GM21576 (cell line): ENCODE results near the gene MTFR1L.

Experiments used
- ATAC-seq: cut with Tn5 transposase; IDR thresholded peaks from one replicate; pipeline ENCODE4 v1.9.1; 2021; ENCODE audit warnings: mild to moderate bottlenecking, moderate library complexity; ENCODE audit not compliant: unreplicated experiment

The MTFR1L gene

DNA sequence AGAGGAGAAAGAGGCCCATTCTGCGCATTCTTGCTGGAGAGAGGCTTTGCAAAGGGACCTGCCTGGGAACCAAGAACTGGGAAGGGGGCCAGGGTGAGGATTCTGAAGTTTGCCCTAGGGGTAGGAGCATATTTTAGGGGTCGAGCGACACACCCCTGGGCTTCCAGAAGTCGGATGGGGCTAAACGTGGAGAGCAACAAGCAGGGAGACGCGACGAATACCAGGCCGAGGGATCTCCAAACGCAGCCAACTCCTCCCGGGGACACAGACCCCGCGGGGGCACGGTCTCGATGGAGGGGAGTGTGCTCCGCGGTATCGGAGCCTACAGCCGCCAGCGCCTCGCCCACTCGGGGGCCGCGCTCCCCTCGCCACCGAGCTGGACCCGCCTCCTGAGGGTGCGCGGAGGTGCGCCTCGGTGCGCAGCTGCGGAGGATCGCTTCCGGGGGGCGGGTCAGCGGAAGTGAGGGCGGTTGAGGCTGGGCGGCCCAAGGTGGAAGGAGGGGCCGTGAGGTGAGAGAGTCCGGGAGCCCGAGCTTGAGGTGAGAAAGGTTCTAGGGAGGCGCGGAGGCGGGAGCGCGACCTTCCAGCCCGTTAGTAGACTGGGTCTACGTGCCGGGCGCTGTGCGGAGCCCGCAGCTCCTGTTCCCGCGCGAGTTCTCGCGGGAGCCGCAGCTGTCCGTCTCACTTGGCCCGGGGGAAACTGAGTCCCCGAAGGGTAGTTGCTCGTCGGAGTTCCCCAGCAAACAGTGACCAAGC, at the start of gene MTFR1L:
Gene MTFR1L (plus strand): TSS at position 464 of the 756 bp plus-strand sequence. CDS start 3,151 bp downstream, outside the sequence.
- peak; percentile 73 for ATAC-seq

DNA sequence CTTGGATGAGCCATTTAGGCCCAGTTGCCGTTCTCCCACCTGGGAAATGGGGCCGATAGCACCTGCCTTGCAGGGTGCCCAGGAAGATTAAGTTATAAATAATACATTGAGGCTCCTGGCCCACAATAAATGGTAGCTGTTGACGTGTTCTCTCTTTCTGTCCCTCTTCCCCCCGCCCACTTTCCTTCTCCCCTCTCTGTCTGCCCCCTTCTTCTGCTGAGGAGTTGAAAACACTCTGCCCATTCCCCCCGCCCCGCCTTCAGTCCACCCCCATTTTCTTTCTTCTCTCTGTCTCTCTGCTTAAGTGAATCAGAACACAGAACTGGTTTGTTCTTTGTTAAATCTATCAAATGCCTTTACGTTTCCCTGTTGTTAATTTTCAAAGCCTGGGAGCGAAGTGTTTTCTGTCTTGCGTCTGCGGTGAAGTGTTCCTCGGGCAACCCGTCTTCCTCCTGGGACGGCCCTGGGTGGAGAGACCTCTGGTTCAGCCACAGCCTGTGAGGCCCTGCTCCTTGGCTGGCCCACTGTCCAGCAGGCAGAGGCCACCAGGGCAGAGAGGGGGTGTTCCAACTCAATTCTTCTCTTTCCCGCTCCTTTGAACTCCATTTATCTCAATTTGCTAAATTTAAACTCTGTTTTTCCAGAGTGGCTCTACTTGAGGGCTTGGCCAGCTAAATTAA, 49.1 kb upstream of the MTFR1L start:
- ATAC-seq, result no peak

DNA sequence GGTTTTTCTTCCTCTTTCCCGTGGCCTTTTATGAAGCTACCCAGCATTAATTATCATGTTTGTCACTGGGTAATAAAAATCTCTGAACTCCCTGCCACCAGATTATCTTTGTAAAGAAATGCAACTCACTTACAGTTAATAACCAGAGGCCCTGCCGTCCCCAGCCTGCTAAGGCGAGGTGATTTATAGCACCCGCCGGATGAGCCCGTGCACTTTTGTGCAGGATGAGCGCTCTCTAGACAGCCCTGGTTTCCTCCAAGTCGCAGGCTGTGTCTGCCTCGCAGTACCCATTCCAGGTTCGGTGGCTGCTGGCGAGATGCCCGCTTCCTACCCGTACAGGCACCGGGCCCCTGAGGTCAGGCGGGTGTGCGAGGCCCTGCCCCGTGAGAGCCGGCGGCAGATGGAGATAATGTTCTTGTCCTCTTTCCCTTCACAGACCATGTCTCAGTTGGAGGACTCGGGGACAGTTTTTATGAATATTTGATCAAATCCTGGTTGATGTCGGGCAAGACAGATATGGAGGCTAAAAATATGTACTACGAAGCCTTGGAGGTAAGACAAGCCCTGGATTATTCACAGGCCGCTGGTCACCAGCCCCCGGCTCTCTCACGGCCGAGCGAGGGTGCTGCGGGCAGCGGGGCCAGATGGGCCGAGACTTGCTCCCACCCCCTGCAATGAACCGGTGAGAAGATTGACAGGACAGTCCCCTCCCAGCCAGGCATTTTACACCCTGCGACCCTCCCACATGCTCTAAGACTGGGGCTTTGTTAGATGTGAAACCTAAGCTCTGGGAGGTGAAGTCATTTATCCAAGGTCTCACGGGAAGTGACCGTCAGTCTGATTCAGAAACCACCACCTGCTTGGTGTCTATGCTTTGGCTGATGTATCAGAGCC, 48.3 kb upstream of the MTFR1L start:
- ATAC-seq, result no peak

DNA sequence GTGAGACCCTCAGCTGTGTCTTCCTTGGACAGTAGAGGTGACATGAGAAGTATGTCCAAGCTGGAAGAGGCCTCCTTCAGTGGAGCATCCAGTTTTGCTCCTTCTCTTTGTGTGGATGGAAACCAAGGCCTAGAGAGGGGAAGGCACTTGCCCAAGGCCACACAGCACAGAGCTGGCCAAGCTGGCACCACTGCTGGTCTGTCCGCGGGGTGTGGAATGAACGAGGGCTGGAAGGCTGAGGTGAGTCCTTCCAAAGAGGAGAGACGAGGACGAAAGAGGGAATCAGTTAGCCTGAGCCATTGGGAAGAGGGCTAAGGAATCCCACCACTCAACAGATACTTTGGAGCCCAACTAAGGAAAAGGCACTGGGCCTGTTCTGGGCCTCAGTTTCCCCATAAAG, 47.6 kb upstream of the MTFR1L start:
- no peak for ATAC-seq

DNA sequence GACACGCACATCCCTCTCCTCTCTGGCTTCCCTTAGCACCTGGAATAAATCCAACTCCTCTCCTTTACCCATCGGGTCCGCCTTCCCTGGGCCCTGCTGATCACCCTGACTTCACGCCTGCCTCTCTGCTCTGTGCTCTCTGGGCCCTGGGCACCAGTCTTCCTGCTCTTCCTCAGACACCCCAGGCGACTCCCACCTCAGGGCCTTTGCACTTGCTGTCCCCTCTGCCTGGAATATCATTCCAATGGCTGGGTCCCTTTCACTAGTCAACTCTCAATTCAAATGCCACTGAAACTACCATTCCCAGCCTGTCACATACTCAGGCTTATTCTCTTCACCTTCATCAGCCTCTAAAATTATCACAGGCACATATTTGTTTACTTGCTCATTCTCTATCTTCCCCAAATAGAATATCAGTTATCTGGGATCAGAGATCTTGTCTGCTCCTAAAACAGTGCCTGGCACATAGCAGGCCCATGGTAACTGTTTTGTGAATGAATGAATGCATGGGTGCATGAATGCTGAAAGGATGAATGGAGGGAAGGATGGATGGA, 47.0 kb upstream of the MTFR1L start:
- ATAC-seq, result no peak

DNA sequence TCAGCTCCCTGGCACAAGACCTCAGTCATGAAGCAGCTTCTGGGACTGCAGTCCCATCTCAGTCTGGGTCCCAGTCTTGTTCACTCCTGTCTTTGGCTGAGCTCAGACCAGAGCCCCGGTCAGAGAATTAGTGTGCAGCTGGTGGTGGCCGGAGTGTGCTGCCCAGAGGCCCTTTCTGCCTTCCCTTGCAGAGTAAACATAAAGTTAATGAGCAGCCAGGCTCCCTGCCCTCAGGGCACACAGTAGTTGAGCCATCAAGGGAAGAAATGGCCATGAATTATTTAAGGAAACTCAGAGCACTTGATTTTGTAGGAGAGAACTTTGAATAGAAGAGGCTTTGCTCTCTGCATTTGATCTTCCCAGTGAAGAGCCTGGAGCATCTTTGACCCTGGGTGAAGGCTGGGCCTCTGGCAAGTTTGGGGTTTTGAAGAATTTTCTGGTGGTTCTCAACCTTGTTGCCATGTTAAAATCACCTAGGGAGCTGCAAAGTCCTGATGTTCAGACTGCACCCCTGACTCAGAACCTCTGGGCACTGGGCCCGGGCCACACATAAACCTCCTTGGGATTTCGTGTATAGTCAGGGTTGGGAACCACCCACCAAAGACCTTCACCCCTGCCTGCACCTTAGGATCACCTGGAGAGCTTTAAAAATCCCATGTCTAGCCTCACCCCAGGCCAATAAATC, 46.2 kb upstream of the MTFR1L start:
- ATAC-seq, result no peak

DNA sequence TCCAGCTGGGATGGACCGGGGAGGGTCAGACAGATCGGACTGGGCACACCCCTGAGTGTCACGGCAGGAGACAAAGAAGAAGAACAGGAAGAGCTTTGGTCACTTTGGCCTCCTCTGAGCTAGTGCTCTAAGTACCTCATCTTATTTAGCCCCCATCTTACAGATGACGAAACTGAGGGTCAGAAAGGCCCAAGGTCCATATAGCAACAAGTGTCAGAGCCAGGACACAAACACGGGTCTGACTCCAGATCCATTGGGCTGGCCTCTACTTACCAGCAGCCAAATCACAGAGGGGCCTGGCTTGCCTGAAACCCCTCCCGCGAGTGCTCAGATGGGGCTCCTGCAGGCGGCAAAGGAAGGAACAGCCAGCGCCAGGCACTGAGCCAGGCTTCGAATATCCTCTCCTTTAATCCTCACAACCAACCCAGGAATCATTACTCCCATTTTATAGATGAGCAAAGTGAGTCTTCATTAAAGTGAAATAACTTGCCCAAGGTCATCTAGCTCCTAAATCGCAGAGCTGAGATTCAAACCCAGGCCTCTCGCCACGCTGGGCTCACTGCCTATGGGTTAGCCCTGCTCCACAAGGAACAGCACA, 45.4 kb upstream of the MTFR1L start:
- no peak for ATAC-seq

DNA sequence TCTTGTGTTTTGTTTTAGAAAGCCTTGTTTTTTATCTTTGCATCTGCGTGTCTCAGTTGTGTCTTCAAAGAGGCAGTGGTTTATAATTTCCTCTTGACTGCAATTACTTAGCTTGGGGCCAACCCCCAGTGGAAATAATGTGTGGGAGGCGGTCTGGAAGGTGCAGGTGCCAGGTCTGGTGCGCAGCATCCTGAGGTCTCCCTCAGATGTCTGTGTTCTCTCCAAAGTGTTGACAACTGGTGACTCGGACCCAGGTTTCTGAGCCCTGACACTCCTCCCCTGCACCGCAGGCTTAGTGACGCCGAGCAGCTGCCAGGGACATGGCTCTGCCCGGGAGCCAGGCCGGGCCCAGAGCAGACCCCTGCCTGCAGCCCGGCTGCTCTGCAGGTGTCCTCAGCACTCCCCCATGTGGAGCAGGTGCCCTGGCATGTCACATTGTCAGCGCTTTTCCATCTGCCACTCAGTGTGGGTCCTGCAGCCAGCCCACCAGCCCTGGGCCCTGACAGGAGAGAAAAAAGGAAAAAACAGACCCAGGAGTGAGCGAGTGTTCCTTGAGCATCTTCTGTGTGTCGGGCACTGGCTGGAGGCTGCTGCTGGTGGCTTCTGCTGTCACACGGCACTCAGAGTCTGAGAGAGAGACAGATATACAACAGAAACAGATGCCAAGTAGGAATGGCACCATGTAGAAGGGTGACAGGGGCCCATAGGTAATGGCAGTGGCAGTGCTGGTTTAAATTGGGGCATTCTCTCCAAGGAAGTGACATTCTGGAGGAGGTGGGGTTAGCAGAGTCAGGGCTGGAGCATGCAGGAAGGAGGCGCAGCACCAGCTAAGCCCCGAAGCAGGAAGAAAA, 44.6 kb upstream of the MTFR1L start:
- no peak for ATAC-seq

DNA sequence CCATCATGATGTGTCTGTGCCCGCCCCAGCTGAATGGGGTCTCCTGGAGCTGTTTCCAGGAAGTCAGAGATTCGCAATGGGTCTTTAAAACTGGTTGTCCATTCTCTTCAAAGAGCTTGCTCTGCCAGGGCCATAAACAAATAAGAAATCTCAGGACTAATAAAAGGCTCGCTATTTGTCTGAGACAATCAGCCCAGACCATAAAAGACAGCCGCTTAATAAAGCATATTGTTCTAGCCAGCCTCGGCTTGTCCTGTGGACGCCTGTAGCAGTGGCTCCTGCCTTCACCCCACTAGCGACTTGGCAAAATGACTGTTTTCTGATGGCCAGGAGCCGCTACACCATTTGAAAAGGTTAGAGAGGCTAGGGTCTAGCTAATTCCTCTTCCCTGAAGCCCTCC, 40.4 kb upstream of the MTFR1L start:
- ATAC-seq, result no peak

DNA sequence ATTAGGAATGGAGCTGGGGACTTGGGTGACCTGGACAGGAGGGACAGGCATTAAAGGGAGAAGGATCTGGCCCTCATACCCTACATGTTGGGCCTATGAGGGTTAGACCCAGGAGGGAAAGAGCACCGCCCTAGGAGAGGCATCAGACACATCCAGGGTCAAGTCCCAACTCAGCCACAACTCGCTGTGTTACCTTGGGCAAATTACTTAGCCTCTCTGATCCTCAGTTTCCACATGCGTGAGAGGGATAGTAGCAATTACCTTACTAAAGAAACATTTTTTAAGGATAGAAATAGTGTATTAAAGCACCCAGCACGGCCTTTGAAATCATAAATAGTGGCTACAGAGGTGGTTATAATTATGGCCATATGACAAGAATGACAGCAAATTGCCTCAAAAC, 39.9 kb upstream of the MTFR1L start:
- no peak for ATAC-seq

DNA sequence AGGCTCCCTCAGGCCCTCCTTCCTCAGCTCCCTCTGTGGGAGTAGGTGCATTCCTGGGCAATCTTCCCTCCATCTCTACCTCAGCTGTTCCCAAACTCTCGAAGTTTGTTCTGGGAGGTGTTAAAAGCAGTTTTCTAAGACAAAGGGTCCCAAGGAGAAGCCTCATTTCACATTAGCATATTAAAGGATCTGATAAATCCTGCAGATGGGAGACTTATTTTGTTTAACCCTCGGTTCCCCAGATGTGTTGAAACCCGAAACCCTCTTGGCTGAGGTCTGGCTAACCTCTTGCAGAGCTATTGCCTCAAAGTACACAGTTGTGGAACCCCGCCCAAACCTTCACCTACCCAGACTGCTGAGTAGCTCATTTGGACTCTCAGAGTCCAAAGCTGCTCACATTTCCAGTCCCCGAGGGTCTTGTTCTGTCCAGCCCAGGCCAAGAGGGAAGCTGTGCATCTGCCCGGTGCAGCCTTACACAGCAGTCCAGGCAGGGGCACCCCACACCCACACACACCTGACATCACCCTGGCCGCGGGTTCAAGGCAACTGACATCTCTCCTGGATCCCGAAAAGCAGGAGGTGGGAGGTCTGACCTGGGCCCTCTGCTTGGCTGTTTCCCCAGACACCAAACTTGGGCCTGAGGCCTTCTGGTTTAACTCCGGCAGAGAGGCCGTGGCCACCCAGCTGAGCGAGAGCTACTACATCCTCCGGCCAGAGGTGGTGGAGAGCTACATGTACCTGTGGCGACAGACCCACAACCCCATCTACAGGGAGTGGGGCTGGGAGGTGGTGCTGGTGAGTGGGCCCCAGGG, 39.2 kb upstream of the MTFR1L start:
- ATAC-seq, result no peak

DNA sequence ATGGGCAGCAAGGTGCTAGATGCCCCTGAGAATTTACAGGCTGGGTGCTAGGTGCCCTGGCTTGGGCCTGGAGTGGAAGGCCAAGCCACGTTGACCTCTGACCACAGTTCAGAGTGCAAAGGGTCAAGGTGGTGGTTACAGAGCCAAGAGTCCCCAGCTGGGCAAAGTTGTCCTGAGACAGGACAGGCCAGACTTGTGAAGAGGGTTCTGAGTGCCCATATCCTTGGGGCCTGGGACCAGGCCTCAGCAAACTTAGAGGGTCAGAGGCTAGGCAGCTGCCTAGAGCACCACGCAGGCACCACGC, 38.7 kb upstream of the MTFR1L start:
- no peak for ATAC-seq

DNA sequence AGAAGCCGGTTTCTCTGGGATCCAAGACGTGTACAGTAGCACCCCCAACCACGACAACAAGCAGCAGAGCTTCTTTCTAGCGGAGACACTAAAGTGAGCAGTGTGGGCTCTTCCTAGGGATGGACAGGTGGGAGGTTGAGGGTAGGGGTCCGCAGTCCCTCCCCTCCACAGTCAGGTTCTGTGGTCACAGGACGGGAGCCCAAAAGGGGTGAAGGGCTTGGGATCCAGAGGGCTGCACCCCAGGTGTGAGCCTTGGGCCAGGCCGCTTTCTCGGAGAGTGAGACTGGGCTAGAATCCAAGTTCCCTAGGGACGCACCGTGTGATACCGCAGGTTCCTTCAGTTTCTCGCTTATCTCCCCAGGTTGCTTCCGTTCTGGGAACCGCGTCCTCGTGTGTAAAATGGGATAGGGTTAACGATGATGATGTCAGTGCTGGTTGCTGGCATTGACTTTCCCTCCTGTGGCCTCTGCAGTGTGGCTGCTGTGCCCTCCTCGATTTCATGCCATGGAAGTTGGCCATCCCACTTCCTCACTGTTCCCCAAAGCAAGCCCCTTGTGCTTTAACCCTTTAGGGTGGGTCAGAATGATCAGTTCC, 37.0 kb upstream of the MTFR1L start:
- ATAC-seq, result no peak

DNA sequence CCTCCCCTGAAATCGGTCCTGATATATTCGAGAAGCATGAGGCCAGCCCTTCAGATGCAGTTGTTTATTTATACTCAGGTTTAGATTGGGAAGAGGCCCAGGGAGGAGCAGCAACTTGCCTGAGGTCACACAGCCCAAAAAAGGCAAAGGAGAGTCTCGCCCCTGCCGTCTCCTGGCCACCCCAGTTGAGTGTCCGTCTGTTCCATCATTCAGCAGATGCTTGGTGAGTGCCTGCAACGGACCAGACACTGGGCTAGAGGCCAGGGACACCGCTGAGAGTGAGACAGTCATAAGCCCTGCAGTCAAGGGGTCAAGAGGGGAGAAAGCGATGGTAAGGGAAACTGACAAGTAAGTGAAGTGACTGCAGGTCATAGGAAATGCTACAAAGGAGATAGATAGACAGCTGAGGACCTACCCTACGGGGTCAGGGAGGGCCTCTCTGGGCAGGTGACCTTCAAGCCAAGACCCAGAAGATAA, 35.1 kb upstream of the MTFR1L start:
- no peak for ATAC-seq

DNA sequence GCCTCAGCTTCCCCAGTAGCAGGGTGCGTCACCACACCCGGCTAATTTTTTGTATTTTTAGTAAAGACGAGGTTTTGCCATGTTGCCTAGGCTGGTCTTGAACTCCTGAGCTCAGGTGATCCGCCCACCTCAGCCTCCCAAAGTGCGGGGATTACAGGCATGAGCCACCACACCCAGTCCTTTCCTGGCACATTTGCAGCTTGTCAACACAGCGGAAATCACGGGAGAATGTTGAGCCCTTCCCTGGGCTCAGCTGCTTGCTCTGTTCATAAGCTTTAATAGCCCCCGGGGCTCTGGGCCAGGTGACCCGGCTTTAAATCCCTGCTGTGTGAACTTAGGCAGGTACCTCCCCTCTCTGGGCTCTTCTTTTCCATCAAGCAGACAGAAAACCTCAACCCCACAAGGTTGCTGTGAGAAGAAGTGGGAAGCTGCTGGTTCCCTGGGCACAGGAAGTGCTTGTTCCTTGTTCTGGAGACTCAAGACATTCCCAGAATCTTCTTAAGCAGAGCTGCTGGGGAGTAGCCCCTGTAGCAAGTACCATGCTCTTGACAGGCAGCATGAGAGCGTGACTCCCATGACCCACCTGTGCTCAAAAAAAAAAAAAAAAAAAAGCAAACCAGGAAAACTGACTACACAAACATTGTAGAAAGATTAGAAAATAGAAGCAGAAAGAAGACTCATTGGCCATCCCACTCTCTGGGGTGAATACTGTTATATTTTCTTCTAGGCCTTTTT, 34.3 kb upstream of the MTFR1L start:
- ATAC-seq, result no peak

DNA sequence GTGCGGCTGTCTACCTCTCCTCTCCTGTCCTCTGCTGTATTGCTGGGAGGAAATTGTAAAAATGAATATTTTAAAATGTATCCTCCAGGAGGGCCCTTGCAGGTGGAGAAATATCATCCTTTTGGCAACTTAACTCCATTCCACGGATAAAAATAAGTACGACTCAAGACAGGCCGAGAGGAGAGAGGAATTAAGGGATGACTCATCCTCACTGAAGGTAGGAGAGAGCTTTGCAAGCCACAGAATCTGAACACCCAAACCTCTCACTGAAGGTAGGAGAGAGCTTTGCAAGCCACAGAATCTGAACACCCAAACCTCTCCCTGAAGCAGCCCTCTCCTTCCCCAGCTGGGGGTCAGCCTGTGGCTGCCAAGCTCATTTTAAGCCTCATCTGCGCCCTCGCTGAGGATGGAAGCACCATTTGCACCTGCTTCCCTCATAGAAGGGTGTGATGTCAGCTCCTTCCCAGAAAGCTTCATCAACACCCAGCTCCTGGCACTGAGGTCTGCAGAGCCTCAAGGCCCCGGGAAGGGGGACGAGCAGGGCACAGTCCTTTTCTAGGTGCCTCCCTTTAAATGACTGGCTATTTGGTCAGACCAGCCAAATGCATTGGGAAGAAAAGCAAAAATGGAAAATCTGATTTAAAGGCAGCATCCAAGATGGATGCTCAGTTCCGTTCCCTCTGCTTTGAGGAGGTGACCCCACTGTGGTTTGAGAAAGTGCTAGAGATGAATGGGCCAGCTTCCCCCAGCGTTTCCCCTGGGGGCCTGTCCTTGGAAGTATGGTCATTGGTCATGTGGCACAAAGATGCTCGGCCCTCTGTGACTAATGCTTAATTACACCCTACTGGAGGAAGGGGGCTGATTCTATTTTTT, 32.6 kb upstream of the MTFR1L start:
- no peak for ATAC-seq

DNA sequence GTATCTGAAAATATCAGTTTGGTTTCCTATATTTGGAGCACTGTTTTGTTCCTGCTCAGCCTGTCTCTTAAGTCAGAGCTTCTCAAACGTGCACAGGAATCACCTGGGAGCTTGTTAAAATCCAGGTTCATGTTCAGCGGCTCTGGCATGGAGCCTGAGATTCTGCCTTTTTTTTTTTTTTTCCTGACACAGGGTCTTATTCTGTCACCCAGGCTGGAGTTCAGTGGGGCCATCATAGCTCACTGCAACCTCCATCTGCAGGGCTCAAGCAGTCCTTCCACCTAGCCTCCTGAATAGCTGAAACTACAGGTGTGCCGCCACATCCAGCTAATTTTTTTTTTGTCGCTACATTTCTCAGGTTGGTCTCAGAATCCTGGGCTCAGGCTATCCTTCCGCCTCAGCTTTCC, 32.0 kb upstream of the MTFR1L start:
- ATAC-seq, result no peak
